Measurements from ENCODE around the gene AGPS.

Gene AGPS

DNA sequence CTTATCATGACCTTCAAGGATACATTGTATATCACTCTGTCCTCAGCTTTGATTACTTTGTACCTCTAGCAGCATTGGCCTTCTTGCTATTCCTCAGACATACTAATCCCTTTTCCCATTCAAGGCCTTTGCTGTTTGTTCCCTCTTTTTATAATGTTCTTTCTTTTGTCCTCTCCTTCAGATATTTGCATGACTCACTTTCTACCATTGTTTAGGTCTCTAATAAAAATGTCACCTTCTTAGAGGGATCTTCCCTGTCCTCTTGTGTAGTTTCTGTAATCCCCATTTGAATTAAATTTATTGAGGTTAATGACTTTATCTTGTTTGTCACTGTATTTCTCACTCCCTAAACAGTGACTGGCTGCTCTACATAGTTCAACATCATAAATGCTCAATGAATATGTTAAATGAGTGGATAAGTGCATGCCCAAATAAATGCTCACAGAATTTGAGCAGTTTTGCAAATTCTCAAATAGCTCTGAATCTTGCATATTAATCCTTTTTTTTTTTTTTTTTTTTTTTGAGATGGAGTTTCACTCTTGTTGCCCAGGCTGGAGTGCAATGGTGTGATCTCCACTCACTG, 135.9 kb downstream of the AGPS start:
- no peak for DNase-seq (ENCODE audit: low spot score)

DNA sequence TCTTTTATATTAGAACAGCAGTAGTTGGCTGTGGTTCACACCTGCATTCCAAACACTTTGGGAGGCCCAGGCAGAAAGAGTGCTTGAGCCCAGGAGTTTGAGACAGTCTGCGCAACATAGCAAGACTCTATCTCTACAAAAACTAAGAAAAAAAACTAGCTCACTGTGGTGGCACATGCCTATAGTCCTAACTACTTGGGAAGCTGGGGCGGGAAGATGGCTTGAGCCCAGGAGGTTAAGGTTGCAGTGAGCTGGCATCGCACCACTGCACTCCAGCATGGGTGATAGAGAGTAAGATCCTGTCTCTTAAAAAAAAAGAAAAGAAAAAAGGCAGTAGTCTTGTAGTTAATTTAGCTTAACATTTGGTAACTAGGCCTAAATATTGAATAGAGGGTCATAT, 136.6 kb downstream of the AGPS start:
- DNase-seq (ENCODE audit: low spot score): no peak

DNA sequence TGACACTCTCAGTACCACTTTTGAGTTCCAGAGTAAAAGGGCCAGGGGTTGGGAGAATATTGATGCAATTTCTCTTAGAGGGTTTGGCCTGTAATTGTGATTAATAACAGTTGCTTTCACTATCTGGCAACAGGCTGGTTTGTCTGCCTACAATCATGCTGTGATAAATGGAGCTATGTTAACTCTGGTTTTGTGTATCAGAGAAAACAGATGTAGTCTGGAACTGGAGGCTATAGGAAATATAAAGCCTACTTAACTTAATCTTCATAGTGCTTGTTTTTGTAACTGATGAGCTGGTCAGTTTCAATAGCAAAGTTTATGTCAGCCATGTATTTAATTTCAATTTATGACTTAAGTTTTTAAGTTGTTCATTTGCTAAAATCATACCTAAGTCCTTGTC, 138.0 kb downstream of the AGPS start:
- DNase-seq (ENCODE audit: low spot score): no peak

DNA sequence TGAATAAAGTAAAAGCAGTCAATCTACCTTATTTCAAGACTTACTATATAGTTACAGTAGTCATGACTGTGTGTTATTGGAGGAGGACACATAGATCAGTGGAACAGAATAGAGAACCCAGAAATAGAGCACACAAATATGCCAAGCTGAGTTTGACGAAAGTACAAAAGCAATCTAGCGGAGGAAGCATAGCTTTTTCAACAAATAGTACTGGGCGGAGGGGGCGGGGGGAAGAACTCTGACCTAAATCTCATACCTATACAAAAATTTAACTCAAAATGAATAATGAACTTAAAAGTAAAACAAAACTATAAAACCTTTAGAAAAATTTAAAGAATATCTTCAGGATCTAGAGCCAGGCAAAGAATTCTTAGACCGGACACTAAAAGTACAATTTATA, 139.1 kb downstream of the AGPS start:
- DNase-seq (ENCODE audit: low spot score): no peak

DNA sequence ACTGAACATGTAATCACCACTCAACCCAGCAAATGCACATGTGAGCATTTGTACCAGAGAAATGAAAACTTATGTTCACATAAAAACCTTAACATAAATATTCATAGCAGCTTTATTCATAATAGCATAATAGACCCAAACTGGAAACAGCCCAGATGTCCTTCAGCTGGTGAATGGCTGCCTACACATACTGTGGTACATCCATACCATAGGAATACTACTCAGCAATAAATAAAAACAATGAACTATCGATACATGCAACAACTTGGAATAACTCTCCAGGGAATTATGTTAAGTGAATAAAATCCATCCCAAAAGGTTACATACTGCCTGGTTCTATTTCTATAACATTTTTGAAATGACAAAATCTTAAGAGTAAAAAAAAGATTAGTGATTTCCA, 140.0 kb downstream of the AGPS start:
- no peak for DNase-seq (ENCODE audit: low spot score)

DNA sequence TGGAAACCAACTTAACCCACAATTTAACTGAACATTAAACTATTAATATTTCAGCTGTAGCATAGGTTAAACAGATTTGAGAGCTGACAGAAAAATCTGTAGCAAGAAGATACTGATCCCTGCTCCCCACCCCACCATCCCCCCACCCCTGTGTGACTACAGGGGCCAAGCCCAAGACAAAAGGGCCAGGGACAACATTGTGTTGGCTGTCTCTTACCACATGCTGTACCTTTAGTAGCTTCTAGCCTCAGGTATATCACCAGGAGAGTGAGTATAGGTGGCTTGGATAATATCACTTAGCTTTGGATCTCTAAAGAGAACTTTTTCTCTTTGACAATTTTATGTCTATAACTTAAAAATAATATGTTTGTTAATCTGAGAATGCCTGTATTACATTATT, 140.7 kb downstream of the AGPS start:
- no peak for DNase-seq (ENCODE audit: low spot score)

DNA sequence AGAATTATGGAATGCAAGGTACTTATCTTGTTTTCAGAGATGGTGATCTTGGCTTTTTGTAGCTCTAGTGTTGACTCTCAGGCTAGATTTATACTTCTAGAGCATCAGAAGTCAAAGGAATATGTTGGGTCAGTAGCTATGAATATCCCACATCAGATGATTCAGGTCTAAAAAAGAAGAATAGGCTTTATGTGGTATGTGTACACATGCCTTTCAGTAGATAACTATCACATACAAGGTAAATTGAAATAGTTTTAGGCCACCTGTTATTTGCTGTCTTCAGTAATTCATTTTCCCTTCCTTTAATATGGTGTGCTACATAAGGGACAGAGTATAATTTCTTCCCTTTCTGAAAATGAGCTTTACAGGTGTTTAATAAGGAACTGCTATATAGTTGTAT, 142.4 kb downstream of the AGPS start:
- no peak for DNase-seq (ENCODE audit: low spot score)

DNA sequence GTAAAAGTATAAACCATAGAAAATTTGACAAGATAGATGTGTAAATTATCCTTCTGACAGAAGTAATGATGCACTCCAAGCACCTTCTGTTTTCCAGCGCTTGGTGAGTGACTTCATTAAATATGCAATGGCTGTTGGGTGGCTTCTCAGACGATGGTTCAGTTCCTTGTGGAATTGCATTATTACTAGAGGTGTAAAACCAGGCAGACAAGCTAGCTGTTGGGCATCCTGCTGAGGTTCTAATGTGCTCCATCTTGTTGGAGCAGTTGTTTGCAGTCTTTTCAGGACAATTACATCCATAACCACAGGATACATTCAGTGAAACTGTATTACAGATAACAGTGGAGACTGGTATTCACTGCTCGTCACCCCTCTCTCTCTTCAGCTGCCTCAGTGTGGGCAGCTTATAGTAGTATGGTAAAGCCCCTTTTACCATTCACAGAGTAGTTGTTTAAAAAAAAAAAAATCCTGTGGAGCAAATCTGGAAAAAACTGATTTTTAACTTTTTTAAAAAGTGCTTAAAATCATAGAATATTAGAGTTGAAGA, 143.5 kb downstream of the AGPS start:
- no peak for DNase-seq (ENCODE audit: low spot score)

DNA sequence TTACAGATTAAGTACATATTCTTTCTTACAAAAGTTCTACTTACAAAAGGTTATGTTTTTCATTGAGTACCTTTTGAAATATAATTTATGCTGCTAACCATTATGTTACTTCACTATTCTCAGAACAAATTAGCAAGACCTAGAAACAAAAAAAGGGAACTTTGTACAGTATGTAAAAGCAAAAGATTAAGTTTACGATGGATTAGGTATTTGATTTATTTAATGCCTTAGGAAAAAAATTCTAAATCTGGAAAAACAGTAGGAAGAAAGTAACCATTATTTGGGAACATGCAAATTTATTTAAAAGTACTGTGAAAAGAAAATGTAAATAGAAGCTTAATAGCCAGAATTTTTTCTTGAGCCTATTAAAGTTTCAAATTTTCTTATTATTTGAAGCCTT, 144.6 kb downstream of the AGPS start:
- DNase-seq (ENCODE audit: low spot score): no peak

DNA sequence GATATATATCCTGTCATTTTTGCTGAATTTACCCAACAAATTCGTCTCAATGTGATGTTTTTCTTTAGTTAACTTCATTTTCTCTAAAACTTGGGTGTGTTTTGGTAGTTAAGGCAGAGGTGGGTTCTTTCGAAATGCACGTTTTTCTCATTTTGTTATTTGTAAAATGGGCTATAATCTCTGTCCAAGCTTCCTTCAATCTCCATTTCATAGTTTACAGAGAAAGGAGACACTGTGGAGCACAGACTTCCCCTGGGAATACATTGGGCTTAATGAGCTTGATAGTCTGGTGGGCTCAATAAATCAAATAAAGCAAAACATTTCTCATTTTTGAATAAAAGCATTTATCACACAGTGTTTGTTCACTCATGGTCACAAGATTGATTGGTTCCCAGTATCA, 145.1 kb downstream of the AGPS start:
- DNase-seq (ENCODE audit: low spot score): no peak

DNA sequence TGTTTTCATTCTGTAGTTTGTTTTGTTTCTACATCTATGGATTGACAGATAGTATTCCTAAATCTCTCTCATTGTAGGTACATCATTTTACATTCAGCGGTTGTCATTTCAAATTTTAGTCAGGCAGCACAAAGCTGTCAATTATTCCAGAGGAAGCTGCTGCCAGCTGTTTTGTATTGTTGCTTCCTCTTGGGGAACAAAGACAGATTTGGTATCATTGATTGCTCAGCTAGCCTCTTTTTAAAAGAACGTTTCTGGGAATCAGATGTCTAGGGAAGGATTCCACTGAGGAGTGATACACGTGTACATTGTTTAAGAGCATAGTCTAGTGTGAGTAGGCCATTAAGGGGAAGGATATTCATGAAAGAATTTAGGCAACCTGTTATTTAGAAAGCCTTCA, 145.8 kb downstream of the AGPS start:
- DNase-seq (ENCODE audit: low spot score): no peak

DNA sequence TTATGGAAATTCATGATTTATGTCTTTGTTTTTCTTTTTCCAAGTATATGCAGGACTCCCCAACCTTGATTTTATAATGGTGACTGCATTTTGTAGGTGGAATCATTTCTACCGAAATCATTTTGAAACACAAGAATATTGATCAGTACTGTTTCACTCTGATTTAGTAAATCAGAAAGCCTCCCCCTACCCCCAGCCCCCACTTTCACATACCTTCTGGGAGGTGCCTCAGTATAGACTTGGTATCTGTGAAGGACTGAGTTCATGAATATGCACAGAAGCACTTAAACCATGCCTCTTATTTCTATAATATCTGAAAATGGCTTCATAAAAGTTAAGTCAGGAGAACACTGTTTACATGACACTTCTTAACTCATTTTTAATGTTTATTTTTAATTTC, 147.7 kb downstream of the AGPS start:
- DNase-seq (ENCODE audit: low spot score): no peak

DNA sequence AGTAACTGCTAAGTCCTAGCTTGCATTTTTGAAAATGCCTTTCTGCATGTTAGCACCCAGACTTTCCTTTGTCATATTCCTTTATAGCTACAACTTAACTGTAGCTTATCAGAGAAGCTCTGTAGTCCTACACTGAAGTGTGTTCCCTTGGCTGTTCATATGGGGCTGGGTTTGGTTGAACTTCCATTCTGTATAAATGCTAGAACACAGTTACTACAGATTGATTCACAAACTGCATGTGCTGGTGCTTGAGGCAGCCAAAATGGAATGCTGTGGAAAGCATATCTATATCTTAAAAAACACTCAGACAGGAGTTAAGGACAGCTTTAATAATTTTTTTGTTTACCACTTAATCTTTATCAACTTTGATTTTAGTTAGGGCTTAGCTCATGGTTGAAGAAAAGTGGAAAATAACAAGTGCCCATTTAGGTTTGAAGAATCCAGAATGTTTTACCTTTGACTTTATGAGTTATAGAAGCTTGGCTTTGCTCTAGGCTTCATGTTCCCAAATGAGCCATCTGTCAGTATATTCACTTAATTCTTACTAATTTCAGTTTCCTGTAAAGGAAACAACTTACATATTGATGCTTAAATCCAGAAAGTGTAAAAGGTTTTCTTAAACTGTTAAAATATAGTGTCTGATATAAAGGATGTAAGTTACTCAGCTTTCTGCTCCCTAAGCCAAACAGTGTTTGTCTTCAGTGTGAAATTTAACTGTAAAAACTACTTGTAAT, 148.9 kb downstream of the AGPS start:
- DNase-seq (ENCODE audit: low spot score): no peak

DNA sequence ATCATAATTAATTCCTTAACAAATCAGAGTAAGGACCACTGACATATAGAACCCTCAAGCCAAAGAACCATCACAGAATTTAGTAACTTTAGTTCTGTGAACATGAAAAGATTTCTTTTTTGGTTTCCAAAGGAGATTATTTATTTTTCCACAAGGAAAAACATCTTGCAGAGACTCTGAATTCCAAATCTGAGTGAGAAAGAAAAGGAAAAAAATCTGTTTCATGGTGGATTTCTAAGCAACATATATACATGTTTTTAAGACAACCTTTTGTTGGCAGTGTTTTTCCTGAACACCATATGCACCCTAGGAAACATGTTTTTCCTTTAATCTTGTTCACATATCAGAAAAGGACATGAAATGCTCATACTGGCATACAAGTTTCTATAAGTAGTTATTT, 149.8 kb downstream of the AGPS start:
- no peak for DNase-seq (ENCODE audit: low spot score)

DNA sequence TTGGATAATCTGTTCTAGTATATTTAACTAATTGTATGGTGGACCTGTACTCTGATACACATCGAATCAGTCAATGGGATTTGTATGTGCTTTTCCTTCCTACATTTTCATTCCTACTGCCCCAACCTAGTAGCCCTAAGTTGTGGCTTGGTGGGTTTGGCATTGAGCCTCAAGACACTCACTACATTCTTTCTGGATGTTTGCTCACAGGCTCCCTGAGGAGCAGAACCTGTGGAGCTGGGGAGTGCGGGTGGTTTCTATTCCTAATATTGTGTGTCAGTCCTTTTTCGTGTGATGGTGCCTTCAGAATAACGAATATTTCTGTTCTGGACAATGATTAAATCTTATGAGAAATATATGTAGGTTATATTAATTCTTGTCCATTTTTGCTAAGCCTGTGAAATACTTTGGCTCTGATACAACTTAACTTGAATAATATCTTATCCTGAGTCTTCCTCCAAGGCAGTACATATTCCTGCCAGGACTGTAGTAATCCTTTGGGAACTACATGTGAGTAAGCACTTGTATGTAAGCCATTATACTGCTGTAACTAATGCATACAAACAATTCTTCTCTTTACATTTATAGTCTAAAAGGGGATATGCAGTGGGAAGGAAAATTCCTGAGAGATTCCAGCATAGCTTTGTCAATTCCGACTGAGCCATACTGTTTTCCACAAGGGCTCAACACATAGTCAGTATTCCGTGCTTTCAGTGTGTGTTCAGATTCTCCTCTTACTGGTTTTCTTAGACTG, 150.6 kb downstream of the AGPS start:
- peak; percentile 87 for DNase-seq (ENCODE audit: low spot score)

DNA sequence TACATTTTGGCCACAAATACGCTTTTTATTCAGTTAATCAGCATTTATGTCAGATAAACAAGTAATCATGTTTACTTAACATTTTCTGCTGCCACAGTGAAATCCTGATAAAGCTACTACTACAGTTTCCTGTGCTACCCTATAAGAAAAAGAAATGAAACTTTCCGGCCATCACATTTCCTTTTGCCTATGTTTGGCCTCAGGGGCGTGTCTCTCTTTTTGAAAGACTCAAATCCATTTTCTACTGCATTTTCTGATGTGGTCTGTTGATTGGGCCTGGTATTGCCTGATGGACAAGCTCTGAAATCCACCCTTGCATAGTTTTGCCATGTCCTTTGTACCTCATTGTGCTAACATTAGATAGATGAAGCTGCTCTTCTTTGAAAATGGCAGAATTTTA, 152.6 kb downstream of the AGPS start:
- no peak for DNase-seq (ENCODE audit: low spot score)

DNA sequence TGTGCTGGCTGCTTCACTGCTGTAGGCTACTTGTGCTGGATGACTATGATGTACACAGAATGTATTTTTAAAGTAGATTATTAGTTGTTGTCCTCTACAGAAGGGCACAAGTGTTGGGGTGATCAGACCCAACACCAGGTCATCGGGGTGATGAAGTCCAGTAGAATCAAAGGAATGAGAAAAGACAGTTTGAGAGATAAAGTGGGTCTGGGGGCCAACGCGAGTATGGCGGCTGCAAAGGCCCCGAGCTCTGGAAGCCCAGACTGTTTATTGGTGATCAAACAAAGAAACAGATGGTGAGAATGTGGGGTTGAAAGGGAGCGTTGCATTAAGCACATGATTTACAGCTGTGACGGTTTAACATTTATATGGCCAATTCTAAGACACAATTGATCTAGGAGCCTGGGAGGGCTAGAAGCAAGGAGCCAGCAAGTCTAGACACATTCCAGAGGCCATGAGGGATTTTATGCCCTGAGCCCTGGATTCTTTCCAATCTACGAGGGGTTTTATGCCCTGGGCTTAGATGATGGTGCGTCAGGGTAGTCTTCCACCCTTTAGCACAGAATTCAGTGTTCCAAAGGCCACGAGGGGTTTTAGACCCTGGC, 153.5 kb downstream of the AGPS start:
- no peak for DNase-seq (ENCODE audit: low spot score)

DNA sequence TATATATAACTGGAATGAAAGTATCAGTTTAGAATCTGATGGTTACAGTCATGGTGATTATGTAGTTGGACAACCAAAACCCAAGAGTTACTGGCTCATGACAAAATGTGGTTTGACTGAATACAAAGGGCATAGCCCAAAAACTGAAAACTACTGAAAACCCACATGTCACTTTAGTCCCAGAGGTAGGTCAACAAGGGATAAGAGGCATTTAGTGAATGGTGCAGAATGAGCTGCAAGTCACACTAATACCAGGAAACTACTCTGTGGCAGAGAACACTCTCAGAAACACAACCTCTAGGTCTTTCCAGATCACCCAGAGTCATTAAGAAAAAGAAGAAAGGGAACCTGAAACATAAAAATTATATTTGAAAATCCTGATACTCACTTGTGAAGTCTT, 154.5 kb downstream of the AGPS start:
- DNase-seq (ENCODE audit: low spot score): no peak

DNA sequence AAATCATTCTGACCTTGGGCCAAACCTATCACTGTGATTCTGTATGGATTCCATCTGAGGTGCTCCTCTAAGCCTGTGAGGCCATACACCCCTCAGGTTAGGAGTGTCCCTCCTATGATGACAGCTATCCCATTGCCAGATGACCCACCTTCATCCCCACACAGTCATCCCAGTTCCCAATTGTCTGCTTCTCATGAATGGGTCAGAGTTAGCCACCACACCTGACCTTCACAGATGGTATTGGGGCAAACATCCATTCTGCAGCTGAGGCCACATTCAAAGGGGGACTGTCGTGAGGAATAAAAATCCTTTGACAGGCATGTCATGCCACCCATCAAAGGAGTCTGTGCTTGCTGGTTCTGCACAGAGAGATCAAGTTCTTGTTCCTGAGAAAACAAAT, 155.2 kb downstream of the AGPS start:
- no peak for DNase-seq (ENCODE audit: low spot score)

DNA sequence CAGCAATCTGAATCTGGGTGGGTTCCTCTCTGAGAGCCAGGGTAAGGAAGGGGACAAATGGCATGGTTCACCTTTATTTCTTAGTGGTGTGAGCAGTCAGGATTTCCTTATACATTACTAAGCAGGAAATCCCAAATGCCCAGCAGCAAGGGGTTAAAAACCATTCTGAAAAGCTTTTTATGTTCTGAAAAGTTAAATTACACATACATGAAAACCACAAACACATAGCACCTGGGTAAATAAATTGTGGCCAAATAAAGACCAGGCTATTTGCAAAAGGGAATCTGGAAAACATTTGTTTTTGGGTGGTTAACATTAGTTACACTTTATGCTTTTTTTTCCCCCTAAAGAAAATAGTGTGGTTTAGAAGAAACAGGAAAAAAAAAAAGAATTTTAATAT, 156.1 kb downstream of the AGPS start:
- DNase-seq (ENCODE audit: low spot score): no peak

DNA sequence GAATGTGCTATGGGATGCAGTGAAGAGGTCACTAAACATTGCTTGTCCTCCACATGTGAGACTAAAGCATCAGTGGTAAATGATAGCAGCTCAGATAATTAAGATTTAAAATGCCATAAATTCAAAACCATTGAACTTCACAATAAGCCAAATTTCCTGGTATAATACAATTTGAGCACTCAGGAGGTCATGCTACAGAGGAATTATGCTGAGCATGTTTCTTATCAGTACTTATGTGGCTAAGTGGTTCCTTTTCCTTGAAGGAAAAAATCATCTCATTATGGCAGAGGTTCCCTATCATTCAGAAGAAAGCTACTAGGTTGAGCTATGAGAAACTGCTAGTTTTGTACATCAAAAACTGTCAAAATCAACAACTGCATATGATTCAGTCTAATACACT, 156.6 kb downstream of the AGPS start:
- no peak for DNase-seq (ENCODE audit: low spot score)

DNA sequence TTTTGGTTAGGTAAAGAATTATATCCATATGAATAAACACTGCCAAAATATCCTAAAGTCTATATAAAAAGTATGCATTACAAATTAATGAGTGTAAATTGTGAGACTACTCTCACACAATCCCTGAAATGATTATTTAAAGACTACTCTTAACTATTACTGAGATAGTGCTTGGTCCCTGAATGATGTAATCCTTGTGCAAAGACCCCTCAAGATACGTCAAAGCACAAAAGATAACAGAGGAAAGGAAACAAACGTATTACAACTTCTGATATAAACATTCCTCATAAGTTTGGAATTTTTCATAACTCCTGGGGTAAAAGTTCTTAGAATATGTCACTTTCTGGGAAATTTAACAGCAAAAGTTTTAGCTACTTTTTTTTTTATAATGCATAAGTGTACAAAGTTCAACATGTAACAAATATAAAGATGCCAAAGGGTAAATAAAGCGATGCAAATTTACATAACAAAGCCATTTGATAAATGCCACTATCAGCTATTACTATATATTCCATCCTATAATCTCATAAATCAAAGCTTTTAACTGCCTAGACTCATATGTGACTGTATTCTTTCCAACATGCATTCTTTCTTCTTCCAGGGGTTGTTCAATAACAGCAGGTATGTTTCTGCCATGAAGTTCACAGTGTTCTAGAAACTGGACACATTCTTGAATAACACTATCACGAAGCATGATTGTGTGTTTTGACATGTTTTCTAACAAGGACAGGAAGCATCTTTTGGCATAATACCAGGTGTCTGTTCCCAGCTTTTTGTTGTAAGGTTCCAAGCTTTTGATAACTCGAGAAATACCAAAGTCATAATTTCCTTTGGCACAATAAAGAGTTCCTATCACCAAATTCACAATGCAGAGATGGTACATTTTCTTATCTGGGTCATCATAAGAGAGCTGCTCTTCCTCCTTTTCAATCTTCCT, 158.0 kb downstream of the AGPS start:
- no peak for DNase-seq (ENCODE audit: low spot score)

Measured in COLO829 (cell line).